Measurements from ENCODE around the gene TSPAN14. TPM values are rescaled to one million over a fixed set of nuclear protein-coding genes. Genes with fewer than 3 reads are reported as not detected.

The TSPAN14 gene
- total and polyA plus RNA-seq, 2 of the 8 experiments (the other 6 are each of a cell fraction or from before 2014, with no cell fraction given) = 47.4 to 57.8 TPM

DNA sequence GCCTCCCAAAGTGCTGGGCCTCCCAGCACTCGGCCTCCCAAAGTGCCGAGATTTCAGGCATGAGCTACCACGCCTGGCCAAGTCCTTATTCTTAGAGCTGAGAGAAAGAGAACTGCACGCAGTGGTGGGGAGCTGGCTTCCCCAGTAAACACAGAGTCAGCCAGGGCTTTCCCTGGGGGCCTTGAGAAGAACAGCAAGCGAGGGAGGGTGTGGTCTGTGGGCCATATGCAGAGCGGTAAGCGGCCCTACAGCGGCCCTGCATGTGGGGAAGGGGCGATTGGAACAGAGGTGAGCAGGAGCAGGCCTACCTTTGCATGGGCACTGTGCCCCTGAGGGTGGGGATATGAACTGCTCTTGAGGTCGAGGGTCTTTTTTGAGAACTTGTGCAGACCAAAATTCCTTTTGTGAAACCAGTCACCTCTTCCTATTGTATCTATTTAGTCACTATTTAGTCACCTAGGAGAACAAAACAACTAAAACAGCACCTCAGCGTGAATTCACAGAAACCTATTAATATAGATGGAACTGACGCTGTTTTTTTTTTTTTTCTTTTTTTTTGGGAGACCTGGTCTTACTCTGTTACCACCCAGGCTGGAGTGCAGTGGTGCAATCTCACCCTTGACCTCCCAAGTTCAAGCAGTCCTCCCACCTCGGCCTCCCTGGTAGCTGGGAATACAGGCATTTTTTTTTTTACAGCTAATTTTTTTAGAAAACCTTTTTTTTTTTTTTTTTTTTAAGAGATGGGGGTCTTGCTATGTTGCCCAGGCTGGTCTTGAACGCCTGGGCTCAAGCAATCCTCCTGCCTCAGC is 46.7 kb downstream of the TSPAN14 start:
- Histone ChIP-seq H3K27ac (ENCODE audit: low read depth, low read length) (no peak overlapping the region; the same call in 1 of the 2 replicates), H3K4me1 (replicated peaks in 1 of 4; ENCODE audit: control insufficient read depth in 3 of 4, insufficient read depth in 4 of 4, low read length in 3 of 4) (peaks cover 9 to 41% (median 19%) of the 10 kb centered on the region in 4 experiments), H3K79me2 (ENCODE audit: control insufficient read depth in 1 of 2, insufficient read depth in 2 of 2, low read length in 2 of 2) (peaks cover 0 to 68% of the 10 kb centered on the region in 2 experiments; a peak in 2 of 4 replicates), H4K5ac (ENCODE audit: insufficient read length, low read depth, low read length) (no peak overlapping the region), H3K36me3 (ENCODE audit: control insufficient read depth in 2 of 4, insufficient read depth in 4 of 4, low read length in 3 of 4) (no peaks in the 10 kb centered on the region), H2AK5ac (ENCODE audit: low read depth, low read length) (no peak overlapping the region), H3K4me2 (ENCODE audit: insufficient read depth in 1 of 2, low read depth in 2 of 2, low read length in 2 of 2) (no peak overlapping the region), H2BK5ac (ENCODE audit: low read depth, low read length) (no peak overlapping the region), H3K9me3 (ENCODE audit: insufficient read depth in 2 of 2, low read depth in 1 of 2, low read length in 1 of 2) (no peaks in the 10 kb centered on the region), H3K56ac (replicated peaks; ENCODE audit: insufficient read length, low read depth, low read length) (no peak overlapping the region), H2BK12ac (ENCODE audit: low read depth, low read length) (no peak overlapping the region), H4K91ac (replicated peaks; ENCODE audit: insufficient read length, low read length) (no peak overlapping the region), H2BK120ac (replicated peaks; ENCODE audit: low read depth, low read length) (no peak overlapping the region), H2BK15ac (ENCODE audit: low read length) (no peak overlapping the region), H3K79me1 (ENCODE audit: low read depth, low read length) (peaks cover 16% of the 10 kb centered on the region), H3K27me3 (replicated peaks in 1 of 4; ENCODE audit: control insufficient read depth in 3 of 4, extremely low read depth in 1 of 4, insufficient read depth in 3 of 4, low read length in 3 of 4) (no peaks in the 10 kb centered on the region), H3K23ac (ENCODE audit: insufficient read length) (no peak overlapping the region), H3K18ac (ENCODE audit: extremely low read depth, low read length) (no peak overlapping the region), H4K8ac (ENCODE audit: extremely low read depth, insufficient read depth, low read length) (no peak overlapping the region; the same call in 1 of the 2 replicates), H2BK20ac (ENCODE audit: low read length) (no peak overlapping the region), H3K23me2 (ENCODE audit: low read depth, low read length) (no peaks in the 10 kb centered on the region; the same call in 1 of the 2 replicates), H3K4me3 (ENCODE audit: extremely low read depth in 1 of 4, insufficient read depth in 2 of 4, low read depth in 3 of 4, low read length in 4 of 4) (no peak overlapping the region), H3K4ac (replicated peaks; ENCODE audit: insufficient read length, low read depth, low read length) (no peak overlapping the region), H3K9ac (replicated peaks in 1 of 4; ENCODE audit: extremely low read depth in 1 of 4, low read depth in 3 of 4, low read length in 3 of 4) (no peak overlapping the region), H3K14ac (ENCODE audit: insufficient read length) (no peak overlapping the region), H2AFZ (ENCODE audit: low read length) (no peak overlapping the region), H4K20me1 (replicated peaks in 1 of 2; ENCODE audit: control insufficient read depth in 1 of 2, insufficient read depth in 2 of 2, low read length in 2 of 2) (peaks cover 24 to 31% of the 10 kb centered on the region in 2 experiments)
- ChIA-PET POLR2A (ENCODE audit: partially characterized antibody) (interaction anchor here (1.2 kb wide), 1 partner anchor 36 kb away, joined by 3 read pairs; no protein-coding TSS in a partner anchor), CTCF (ENCODE audit: partially characterized antibody) (interaction anchor here (0.9 to 21.9 kb wide), 8 partner anchors 8 to 116 kb away, joined by 3 to 1263 read pairs (median 10); partner anchors contain the start of gene TSPAN14)
- FAIRE-seq (no peak), DNase-seq (ENCODE audit: low read depth in 1 of 2, low spot score in 2 of 2) (no peak)
- 87% methylated on average over 14 of the region's 14 CpGs; no CpG with 5 or more reads in 1 of the 2 experiments for WGBS, 2 experiments (ENCODE audit: extremely low coverage in 1 of 2, insufficient coverage in 1 of 2, insufficient read length in 1 of 2, insufficient replicate concordance in 2 of 2, low coverage in 1 of 2, low lambda C conversion rate in 2 of 2, missing lambda C conversion rate in 1 of 2)
- TF ChIP-seq CBX5 (IDR thresholded peaks at IDR 0.05; ENCODE audit: low read depth, low read length) (no peak), SP1 (IDR thresholded peaks at IDR 0.05; ENCODE audit: low read depth, low read length) (no peak), RNF2 (IDR thresholded peaks at IDR 0.05; ENCODE audit: borderline replicate concordance, low read depth, low read length, missing control alignments, poor library complexity, severe bottlenecking) (no peak), ZNF274 (IDR thresholded peaks at IDR 0.05; ENCODE audit: borderline replicate concordance, extremely low read depth, low read length) (no peak)
